ENCODE data around the gene SHE.

DNA sequence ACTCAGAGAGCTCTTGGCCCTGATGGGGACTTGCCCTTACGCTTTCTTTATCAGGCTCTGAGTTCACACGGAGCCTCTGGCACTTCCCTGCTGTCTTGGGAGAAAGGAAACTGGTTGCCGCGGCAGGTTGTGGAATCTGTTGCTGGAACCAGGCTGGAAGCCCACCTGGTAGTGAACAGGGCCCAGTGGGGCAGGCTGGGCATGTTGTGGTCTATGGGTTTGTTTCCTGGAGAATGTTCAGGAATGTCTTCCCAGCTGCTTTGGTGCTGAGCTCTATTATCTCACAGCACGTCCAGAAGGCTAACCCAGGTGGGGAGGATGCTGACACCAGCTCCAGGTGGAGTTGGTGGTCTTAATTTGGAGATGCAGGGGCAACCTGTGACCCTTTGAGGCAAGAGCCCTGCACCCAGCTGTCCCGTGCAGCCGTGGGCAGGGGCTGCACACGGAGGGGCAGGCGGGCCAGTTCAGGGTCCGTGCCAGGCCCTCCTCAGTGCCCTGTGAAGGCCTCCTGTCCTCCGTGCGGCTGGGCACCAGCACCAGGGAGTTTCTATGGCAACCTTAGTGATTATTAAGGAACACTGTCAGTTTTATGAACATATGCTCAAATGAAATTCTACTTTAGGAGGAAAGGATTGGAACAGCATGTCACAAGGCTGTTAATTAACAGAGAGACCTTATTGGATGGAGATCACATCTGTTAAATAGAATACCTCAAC, 33.5 kb downstream of the SHE start:
- TF ChIP-seq, protein P1, sequence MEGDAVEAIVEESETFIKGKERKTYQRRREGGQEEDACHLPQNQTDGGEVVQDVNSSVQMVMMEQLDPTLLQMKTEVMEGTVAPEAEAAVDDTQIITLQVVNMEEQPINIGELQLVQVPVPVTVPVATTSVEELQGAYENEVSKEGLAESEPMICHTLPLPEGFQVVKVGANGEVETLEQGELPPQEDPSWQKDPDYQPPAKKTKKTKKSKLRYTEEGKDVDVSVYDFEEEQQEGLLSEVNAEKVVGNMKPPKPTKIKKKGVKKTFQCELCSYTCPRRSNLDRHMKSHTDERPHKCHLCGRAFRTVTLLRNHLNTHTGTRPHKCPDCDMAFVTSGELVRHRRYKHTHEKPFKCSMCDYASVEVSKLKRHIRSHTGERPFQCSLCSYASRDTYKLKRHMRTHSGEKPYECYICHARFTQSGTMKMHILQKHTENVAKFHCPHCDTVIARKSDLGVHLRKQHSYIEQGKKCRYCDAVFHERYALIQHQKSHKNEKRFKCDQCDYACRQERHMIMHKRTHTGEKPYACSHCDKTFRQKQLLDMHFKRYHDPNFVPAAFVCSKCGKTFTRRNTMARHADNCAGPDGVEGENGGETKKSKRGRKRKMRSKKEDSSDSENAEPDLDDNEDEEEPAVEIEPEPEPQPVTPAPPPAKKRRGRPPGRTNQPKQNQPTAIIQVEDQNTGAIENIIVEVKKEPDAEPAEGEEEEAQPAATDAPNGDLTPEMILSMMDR (IDR thresholded peaks at IDR 0.05; ENCODE audit: borderline replicate concordance, extremely low read depth, low read length, poor library complexity, severe bottlenecking): no peak
- no peak for TF ChIP-seq EZH2 (IDR thresholded peaks at IDR 0.05; ENCODE audit: borderline replicate concordance, low read depth, low read length, severe bottlenecking)
